KMS-11 (cell line): ENCODE measurements around the gene PNMA8C.

Experiments
- H2AFZ ChIP-seq: fragments of 200-600 bp; sonication (generic); 2 replicates; pipeline ENCODE4 v1.6.1; 2016; ENCODE audit warnings: antibody characterized with exemption, mixed run types, low read depth
- H3K27ac ChIP-seq: fragments of 200-600 bp; sonication (generic); 2 replicates; pipeline ENCODE4 v1.6.1; 2016; ENCODE audit warnings: mild to moderate bottlenecking, mixed run types
- H3K27me3 ChIP-seq: fragments of 200-600 bp; sonication (generic); 2 replicates; pipeline ENCODE4 v1.6.1; 2017; ENCODE audit warnings: mild to moderate bottlenecking, low read depth, mixed run types, moderate library complexity; ENCODE audit not compliant: insufficient read depth
- H3K36me3 ChIP-seq: fragments of 200-600 bp; sonication (generic); 2 replicates; pipeline ENCODE4 v1.6.1; 2017; ENCODE audit warnings: mild to moderate bottlenecking, mixed run types; ENCODE audit not compliant: insufficient read depth
- H3K4me1 ChIP-seq: fragments of 200-600 bp; sonication (generic); 2 replicates; pipeline ENCODE4 v1.6.1; 2016; ENCODE audit warnings: mild to moderate bottlenecking, low read depth, mixed run types; ENCODE audit not compliant: poor library complexity, severe bottlenecking
- H3K4me2 ChIP-seq: fragments of 200-600 bp; sonication (generic); 2 replicates; pipeline ENCODE4 v1.7.0; 2016; ENCODE audit warnings: mild to moderate bottlenecking, mixed run types
- H3K4me3 ChIP-seq: fragments of 200-600 bp; sonication (generic); IDR thresholded peaks from 2 replicates; pipeline ENCODE4 v1.6.1; 2017; ENCODE audit warnings: low read depth, low read length, mixed read lengths; ENCODE audit not compliant: insufficient read depth
- H3K79me2 ChIP-seq: fragments of 200-600 bp; sonication (generic); 2 replicates; pipeline ENCODE4 v1.6.1; 2016; ENCODE audit warnings: low read depth, mixed run types; ENCODE audit not compliant: insufficient read depth
- H3K9ac ChIP-seq: fragments of 200-600 bp; sonication (generic); 2 replicates; pipeline ENCODE4 v1.6.1; 2016; ENCODE audit warnings: mild to moderate bottlenecking, mixed run types
- H4K20me1 ChIP-seq: fragments of 200-600 bp; sonication (generic); 2 replicates; pipeline ENCODE4 v1.6.1; 2016; ENCODE audit warnings: mild to moderate bottlenecking, mixed run types; ENCODE audit not compliant: insufficient read depth
- CTCF ChIP-seq: fragments of 200-600 bp; sonication (generic); conservative IDR thresholded peaks from 2 replicates; pipeline ENCODE4 v1.6.1; 2017; ENCODE audit warnings: low read depth, mild to moderate bottlenecking, antibody characterized with exemption, low read length, moderate library complexity, mixed read lengths

The PNMA8C gene

DNA sequence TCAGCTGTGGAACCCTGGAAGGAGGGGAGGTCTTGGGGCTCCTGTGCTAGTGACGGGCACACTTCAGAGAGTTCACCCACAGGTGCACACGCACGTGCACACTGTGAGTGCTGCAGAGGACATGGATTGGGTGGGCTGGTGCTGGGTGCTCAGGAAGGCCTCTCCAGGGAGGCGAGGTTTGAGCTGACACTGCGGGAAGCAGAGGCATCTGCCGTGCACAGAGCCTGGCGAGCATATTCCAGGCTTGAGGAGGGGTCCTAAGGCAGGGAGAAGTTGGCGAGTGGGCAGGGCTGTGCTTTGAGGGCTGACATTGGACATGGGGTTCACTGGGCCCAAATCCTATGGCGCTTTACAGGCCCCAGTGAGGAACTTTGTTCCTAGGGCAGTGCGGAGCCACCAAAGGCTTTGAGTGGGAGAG, 41.0 kb downstream of the PNMA8C start:
- Histone ChIP-seq H2AFZ (no peak overlapping the region), H3K4me1 (no peaks in the 10 kb centered on the region), H3K36me3 (peaks cover 7% of the 10 kb centered on the region; the same call in 1 of the 2 replicates), H3K4me2 (no peak overlapping the region), H4K20me1 (no peaks in the 10 kb centered on the region), H3K9ac (no peak overlapping the region), H3K27ac (no peak overlapping the region), H3K79me2 (no peaks in the 10 kb centered on the region), H3K4me3 (no peak overlapping the region), H3K27me3 (no peaks in the 10 kb centered on the region)
- no peak for TF ChIP-seq CTCF

DNA sequence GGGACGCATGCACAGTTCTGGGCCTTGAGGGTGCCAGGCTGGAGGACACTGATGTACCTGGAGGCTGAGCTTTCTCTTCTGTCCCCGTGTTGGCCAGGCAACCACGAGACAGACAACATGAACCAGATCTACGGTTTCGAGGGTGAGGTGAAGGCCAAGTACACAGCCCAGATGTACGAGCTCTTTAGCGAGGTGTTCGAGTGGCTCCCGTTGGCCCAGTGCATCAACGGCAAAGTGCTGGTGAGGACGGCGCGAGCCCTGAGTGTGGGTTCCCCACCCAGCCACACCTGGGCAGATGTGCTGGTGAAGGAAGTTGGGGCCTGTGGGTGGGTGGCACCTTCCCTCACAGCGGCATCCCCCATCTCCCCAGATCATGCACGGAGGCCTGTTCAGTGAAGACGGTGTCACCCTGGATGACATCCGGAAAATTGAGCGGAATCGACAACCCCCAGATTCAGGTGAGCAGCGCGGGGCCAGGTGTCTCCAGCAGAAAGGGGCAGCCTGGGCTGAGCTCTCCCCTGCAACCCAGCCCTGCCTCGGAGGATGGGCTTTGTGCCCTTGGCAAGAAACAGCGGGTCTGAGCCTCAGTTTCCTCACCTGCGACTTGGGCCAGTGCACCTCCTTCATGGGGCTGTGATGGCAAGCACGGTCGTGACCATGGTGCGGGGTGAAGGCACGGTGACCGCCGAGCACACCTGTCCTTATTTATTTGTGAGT, 41.6 kb downstream of the PNMA8C start:
- no peak overlapping the region for H3K9ac ChIP-seq
- no peaks in the 10 kb centered on the region for H3K79me2 ChIP-seq
- TF ChIP-seq CTCF, result no peak
- no peak overlapping the region for H3K4me2 ChIP-seq
- no peaks in the 10 kb centered on the region for H4K20me1 ChIP-seq
- no peak overlapping the region for H3K27ac ChIP-seq
- no peaks in the 10 kb centered on the region for H3K27me3 ChIP-seq
- no peak overlapping the region for H2AFZ ChIP-seq
- no peak overlapping the region for H3K4me3 ChIP-seq
- H3K4me1 ChIP-seq, result no peaks in the 10 kb centered on the region
- H3K36me3 ChIP-seq, result peaks cover 7% of the 10 kb centered on the region; the same call in 1 of the 2 replicates

GRCh38 chr19:46386151-46386550, 42.6 kb downstream of the PNMA8C start:
- no peaks in the 10 kb centered on the region for H4K20me1 ChIP-seq
- no peaks in the 10 kb centered on the region for H3K4me1 ChIP-seq
- H3K36me3 ChIP-seq, result peaks cover 7% of the 10 kb centered on the region; the same call in 1 of the 2 replicates
- TF ChIP-seq CTCF, result no peak
- no peak overlapping the region for H3K27ac ChIP-seq
- no peak overlapping the region for H2AFZ ChIP-seq
- 0 out of 2 replicates have a peak, but pooled peaks cover 3% of the 10 kb centered on the region for H3K79me2 ChIP-seq
- H3K4me3 ChIP-seq, result no peak overlapping the region
- H3K4me2 ChIP-seq, result no peak overlapping the region
- H3K27me3 ChIP-seq, result no peaks in the 10 kb centered on the region
- no peak overlapping the region for H3K9ac ChIP-seq

GRCh38 chr19:46385636-46386035, 43.1 kb downstream of the PNMA8C start:
- Histone ChIP-seq H3K9ac (no peak overlapping the region), H3K27ac (no peak overlapping the region), H3K4me1 (no peaks in the 10 kb centered on the region), H2AFZ (no peak overlapping the region), H3K36me3 (peaks cover 7% of the 10 kb centered on the region; the same call in 1 of the 2 replicates), H3K4me2 (no peak overlapping the region), H3K4me3 (no peak overlapping the region), H3K79me2 (0 out of 2 replicates have a peak, but pooled peaks cover 8% of the 10 kb centered on the region), H4K20me1 (no peaks in the 10 kb centered on the region), H3K27me3 (no peaks in the 10 kb centered on the region)
- TF ChIP-seq CTCF, result no peak
